GM19099 (cell line): Measurements from ENCODE around the gene GMDS.

Experiments
- POLR2A ChIP-seq: IDR thresholded peaks from 3 replicates; pipeline ENCODE4 v1.6.1; 2011; ENCODE audit warnings: low read depth; ENCODE audit not compliant: insufficient read length; ENCODE audit errors: extremely low read depth

GMDS gene

GRCh38 chr6:1652842-1653241 is 592.6 kb downstream of the GMDS start:
- TF ChIP-seq POLR2A, result no peak

GRCh38 chr6:1651362-1651761 is 594.0 kb downstream of the GMDS start:
- no peak for TF ChIP-seq POLR2A

- TF ChIP-seq POLR2A, result no peak
These were observed 599.8 kb downstream of the GMDS start for GRCh38 chr6:1645466-1646185.

GRCh38 chr6:1644516-1645060 is 600.8 kb downstream of the GMDS start:
- no peak for TF ChIP-seq POLR2A

- no peak for TF ChIP-seq POLR2A
These were observed 601.5 kb downstream of the GMDS start for GRCh38 chr6:1643830-1644445.

GRCh38 chr6:1643111-1643510 is 602.3 kb downstream of the GMDS start:
- no peak for TF ChIP-seq POLR2A

- no peak for TF ChIP-seq POLR2A
These were observed 604.0 kb downstream of the GMDS start for GRCh38 chr6:1641343-1641885.

GRCh38 chr6:1640476-1640875 is 604.9 kb downstream of the GMDS start:
- TF ChIP-seq POLR2A, result no peak

GRCh38 chr6:1639430-1639829 is 606.0 kb downstream of the GMDS start:
- no peak for TF ChIP-seq POLR2A

- no peak for TF ChIP-seq POLR2A
These were observed 608.2 kb downstream of the GMDS start for GRCh38 chr6:1636971-1637871.

GRCh38 chr6:1636272-1636825 is 609.1 kb downstream of the GMDS start:
- TF ChIP-seq POLR2A, result no peak

GRCh38 chr6:1635305-1636010 is 609.9 kb downstream of the GMDS start:
- no peak for TF ChIP-seq POLR2A

GRCh38 chr6:1634081-1634480 is 611.3 kb downstream of the GMDS start:
- no peak for TF ChIP-seq POLR2A

- TF ChIP-seq POLR2A, result no peak
These were observed 611.9 kb downstream of the GMDS start for GRCh38 chr6:1633366-1634021.

GRCh38 chr6:1631251-1631650 is 614.2 kb downstream of the GMDS start:
- TF ChIP-seq POLR2A, result no peak
